ENCODE measurements around the gene ZNF195.

Gene ZNF195

GRCh38 chr11:3344327-3345174 lies 34.4 kb downstream of the ZNF195 start (continued):
- TF ChIP-seq ZNF274 (IDR thresholded peaks at IDR 0.05; ENCODE audit: low read length) (no peak), ZNF274 (tag by site-specific recombination; IDR thresholded peaks at IDR 0.05; ENCODE audit: borderline replicate concordance) (no peak), ZNF214 (tag by site-specific recombination; IDR thresholded peaks at IDR 0.05; ENCODE audit: borderline replicate concordance) (no peak)

- H3K9me3 ChIP-seq (ENCODE audit: control insufficient read depth, insufficient read depth, low read depth, low read length) = no peaks in the 10 kb centered on the region
- TF ChIP-seq PRDM1 (tag by site-specific recombination; IDR thresholded peaks at IDR 0.05) (0 out of 2 replicates have a peak, but pooled peaks have one; percentile 9), ZBTB11 (tag by site-specific recombination; conservative IDR thresholded peaks at IDR 0.05; ENCODE audit: low read depth) (no peak), SCRT2 (tag by site-specific recombination; IDR thresholded peaks at IDR 0.05) (peak; percentile 76), ZNF510 (tag by site-specific recombination; IDR thresholded peaks at IDR 0.05; ENCODE audit: insufficient replicate concordance) (no peak)
- ChIA-PET POLR2A (no interaction called here), CTCF (interaction anchor here (0.7 to 3.2 kb wide), 6 partner anchors 9 to 444 kb away, joined by 3 to 62 read pairs (median 14); no protein-coding TSS in a partner anchor)
- H3K4me1 ChIP-seq (ENCODE audit: control insufficient read depth, insufficient read depth, low read length) = no peaks in the 10 kb centered on the region
- H3K27ac ChIP-seq (ENCODE audit: extremely low read depth, low read depth, low read length) = no peak overlapping the region
- H3K36me3 ChIP-seq (ENCODE audit: control insufficient read depth in 2 of 2, insufficient read depth in 1 of 2, low read length in 2 of 2) = no peaks in the 10 kb centered on the region
- no peak overlapping the region for H3K4me3 ChIP-seq (ENCODE audit: low read depth, low read length)
Measured at GRCh38 chr11:3342709-3343108, 36.2 kb downstream of the ZNF195 start.

DNA sequence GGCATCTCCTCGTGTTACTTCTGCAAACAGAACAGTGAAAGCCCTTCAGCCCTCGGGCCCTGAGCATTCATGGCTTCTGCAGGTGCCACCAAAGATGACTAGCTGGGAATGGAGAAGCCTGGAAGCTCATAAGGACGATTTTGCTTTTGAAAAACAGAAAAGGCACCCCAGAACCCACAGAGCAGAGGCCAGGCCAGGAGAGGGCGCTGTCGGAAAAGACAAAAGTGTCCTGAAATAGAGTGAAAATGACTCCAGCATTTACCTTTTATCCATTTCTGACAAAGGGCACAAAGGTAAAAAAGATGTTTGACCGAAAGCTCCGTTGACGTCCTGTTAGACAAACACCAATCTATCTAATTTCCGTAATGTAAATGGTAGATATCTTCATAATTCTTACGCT lies 37.6 kb downstream of the ZNF195 start:
- CTCF ChIA-PET = interaction anchor here (0.6 to 3.2 kb wide), 23 partner anchors 10 to 786 kb away, joined by 3 to 62 read pairs (median 5); partner anchors contain the start of gene ZNF195
- H3K27ac ChIP-seq (ENCODE audit: extremely low read depth, low read depth, low read length) = no peak overlapping the region

DNA sequence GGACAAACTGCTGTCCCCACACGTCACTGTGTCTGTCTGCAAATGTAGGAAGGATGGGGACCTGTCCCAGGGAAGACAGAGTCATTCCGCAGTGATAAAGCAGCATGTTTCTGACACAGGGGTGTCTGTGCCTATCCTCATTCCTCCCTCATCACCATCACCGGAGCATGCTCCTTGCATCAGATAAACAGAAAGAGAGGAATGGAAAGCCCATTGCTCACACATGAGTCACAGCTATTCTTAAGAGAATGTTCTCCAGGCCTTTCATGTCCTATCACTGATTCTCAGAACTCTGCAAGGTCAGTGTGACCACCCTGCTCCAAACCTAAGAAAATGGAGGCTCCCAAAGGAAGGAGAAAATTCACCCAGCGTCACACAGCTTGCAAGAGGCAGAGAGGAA lies 38.9 kb downstream of the ZNF195 start:
- POLR2A ChIA-PET = no interaction called here
- CTCF ChIA-PET = interaction anchor here (0.6 to 3.2 kb wide), 9 partner anchors 24 to 400 kb away, joined by 3 to 62 read pairs (median 3); partner anchors contain the start of gene ZNF195
- Histone ChIP-seq H3K4me3 (ENCODE audit: low read depth, low read length) (no peak overlapping the region), H3K9me3 (ENCODE audit: control insufficient read depth, insufficient read depth, low read depth, low read length) (no peaks in the 10 kb centered on the region), H3K36me3 (ENCODE audit: control insufficient read depth in 2 of 2, insufficient read depth in 1 of 2, low read length in 2 of 2) (no peaks in the 10 kb centered on the region), H3K4me1 (ENCODE audit: control insufficient read depth, insufficient read depth, low read length) (no peaks in the 10 kb centered on the region), H3K27ac (ENCODE audit: extremely low read depth, low read depth, low read length) (no peak overlapping the region)
- TF ChIP-seq ZNF701 (tag by site-specific recombination; IDR thresholded peaks at IDR 0.05) (no peak), ZNF157 (tag by site-specific recombination; IDR thresholded peaks at IDR 0.05) (no peak), KLF10 (tag by site-specific recombination; IDR thresholded peaks at IDR 0.05) (no peak), SP3 (tag by site-specific recombination; IDR thresholded peaks at IDR 0.05) (no peak), ZNF335 (tag by site-specific recombination; conservative IDR thresholded peaks at IDR 0.05) (no peak), ZSCAN5A (tag by site-specific recombination; IDR thresholded peaks at IDR 0.05) (no peak), ZNF600 (tag by site-specific recombination; IDR thresholded peaks at IDR 0.05) (no peak), ZEB2 (tag by site-specific recombination; IDR thresholded peaks at IDR 0.05) (no peak), ZSCAN16 (tag by site-specific recombination; IDR thresholded peaks at IDR 0.05) (no peak), ZBTB49 (tag by site-specific recombination; IDR thresholded peaks at IDR 0.05; ENCODE audit: low read depth) (no peak), ZNF792 (tag by site-specific recombination; IDR thresholded peaks at IDR 0.05) (no peak), ZBTB17 (tag by site-specific recombination; IDR thresholded peaks at IDR 0.05) (no peak)

More for the DNA sequence above, 37.6 kb downstream of the ZNF195 start:
- Histone ChIP-seq H3K36me3 (ENCODE audit: control insufficient read depth in 2 of 2, insufficient read depth in 1 of 2, low read length in 2 of 2) (no peaks in the 10 kb centered on the region), H3K4me1 (ENCODE audit: control insufficient read depth, insufficient read depth, low read length) (no peaks in the 10 kb centered on the region), H3K9me3 (ENCODE audit: control insufficient read depth, insufficient read depth, low read depth, low read length) (no peaks in the 10 kb centered on the region), H3K4me3 (ENCODE audit: low read depth, low read length) (no peak overlapping the region)
- no peak for TF ChIP-seq ZNF561 (tag by site-specific recombination; IDR thresholded peaks at IDR 0.05; ENCODE audit: borderline replicate concordance)
- TF ChIP-seq ZNF654 (tag by site-specific recombination; IDR thresholded peaks at IDR 0.05; ENCODE audit: low read depth) = peak; percentile 80
- POLR2A ChIA-PET = no interaction called here
